Heart left ventricle (tissue), 13 donors: ENCODE results near the gene ACIN1.

ENCODE experiments used
- POLR2A ChIP-seq, 2 donors: fragments of 450-650 bp; IDR thresholded peaks; one replicate each; pipeline ENCODE4 v1.6.1; 2017; ENCODE audit warnings: antibody characterized with exemption in 2 of 2, mild to moderate bottlenecking in 2 of 2, moderate library complexity in 2 of 2
- TF ChIP-seq, protein P1 (sequence below), 12 donors: fragments of 200-600 bp; sonication (generic) in 4 of 12; IDR thresholded peaks; one replicate each; pipeline versions ENCODE4 v1.5.0 to v1.8.0; 2018 to 2022; ENCODE audit warnings: antibody characterized with exemption in 12 of 12, mild to moderate bottlenecking in 5 of 12
- donor health status: ischemic (EF 13 %, LVEDD 7.1; RV severe dilation, severe dysfunction).
- donor health status: DM: no; HTN: yes; CAD: no.
- donor health status: DM: no; HTN: no; CAD: no.
- donor health status: ischemic (EF 25% LVEDD 6.9; RV normal size, moderate dysfunction).
- donor health status: ischemic (EF 25% LVEDD 5.7; RV mildly dilated, moderate dysfunction).
- donor health status: ischemic (EF 35%, LVEDD 5.7; RV mildly dilated, moderate dysfunction).
- donor health status: nonischemic (EF 11% LVEDD 7.7; RV severe dilation, severe dysfunction).
- donor health status: DM: yes; HTN: yes; CAD: no.
- donor health status: PGD.
- donor health status: ischemic (EF 29% LVEDD 5.4; RV normal size, mild dysfunction).
- donor health status: nonischemic (EF 23%, LVEDD 6.1; RV moderate dilation, normal function).

DNA sequence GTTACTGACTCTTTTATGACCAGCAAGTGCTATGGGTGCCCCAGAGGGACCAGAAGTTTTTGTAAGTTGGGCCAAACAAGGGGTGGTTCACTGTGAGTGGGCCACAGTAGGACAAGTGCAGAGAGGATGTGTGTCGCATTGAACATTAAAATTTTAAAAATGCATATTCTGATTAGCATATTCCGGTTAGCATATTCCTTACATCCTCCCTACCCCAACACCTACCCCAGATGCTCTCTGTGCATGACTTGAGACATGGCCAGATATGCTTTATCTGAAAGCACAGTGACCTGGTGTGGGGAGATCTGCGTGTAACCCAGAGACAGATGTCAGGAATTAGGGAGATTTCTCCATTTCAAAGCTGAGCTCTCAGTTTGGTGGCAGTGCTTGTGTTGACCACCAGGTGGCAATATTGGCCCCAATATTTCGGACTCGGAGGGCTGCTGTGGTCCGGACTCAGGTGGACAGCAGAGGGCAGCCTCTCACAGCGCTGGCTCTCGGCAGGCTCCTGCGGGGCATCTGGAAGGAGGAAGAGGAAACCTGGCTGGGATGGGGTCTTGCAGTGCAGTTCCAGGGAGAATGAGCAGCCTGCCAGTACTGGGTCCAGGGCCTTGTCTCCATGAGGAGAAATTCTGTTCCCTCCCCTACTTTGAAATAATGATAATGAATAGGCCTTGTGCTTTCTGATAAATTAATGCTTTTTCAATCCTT is 25.8 kb upstream of the ACIN1 start:
- TF ChIP-seq, protein P1, sequence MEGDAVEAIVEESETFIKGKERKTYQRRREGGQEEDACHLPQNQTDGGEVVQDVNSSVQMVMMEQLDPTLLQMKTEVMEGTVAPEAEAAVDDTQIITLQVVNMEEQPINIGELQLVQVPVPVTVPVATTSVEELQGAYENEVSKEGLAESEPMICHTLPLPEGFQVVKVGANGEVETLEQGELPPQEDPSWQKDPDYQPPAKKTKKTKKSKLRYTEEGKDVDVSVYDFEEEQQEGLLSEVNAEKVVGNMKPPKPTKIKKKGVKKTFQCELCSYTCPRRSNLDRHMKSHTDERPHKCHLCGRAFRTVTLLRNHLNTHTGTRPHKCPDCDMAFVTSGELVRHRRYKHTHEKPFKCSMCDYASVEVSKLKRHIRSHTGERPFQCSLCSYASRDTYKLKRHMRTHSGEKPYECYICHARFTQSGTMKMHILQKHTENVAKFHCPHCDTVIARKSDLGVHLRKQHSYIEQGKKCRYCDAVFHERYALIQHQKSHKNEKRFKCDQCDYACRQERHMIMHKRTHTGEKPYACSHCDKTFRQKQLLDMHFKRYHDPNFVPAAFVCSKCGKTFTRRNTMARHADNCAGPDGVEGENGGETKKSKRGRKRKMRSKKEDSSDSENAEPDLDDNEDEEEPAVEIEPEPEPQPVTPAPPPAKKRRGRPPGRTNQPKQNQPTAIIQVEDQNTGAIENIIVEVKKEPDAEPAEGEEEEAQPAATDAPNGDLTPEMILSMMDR (IDR thresholded peaks at IDR 0.05): peak; percentile 99 to 100 (median 100)
- TF ChIP-seq POLR2A (IDR thresholded peaks at IDR 0.05): no peak
